Natural killer cell treated with Interleukin-12 subunit alpha and Interleukin-12 subunit beta and Interleukin-15 and Interleukin-18, amount 100 ng/mL, for 72 hours (primary cell): Measurements from ENCODE around the gene DUOXA2. TPM values are rescaled to one million over a fixed set of nuclear protein-coding genes. Genes with fewer than 3 reads are reported as not detected.

Experiments used
- ATAC-seq, 2 donors: fragments of 150-1000 bp; cut with Tn5 transposase in 1 of 2; sonication (Bioruptor Pico), chemical (Tn5 transposase) in 1 of 2; 2 replicates each; pipeline ENCODE4 v1.10.0; 2021
- DNase-seq: peaks from one replicate; pipeline ENCODE4 v3.0.0; 2022; ENCODE audit warnings: low spot score
- H3K27ac Mint-ChIP-seq, 2 donors: 1 replicate in 1 of 2; 2 replicates in 1 of 2; pipeline ENCODE4 v1.8.0; 2022; ENCODE audit warnings: mixed read lengths in 2 of 2, mild to moderate bottlenecking in 1 of 2, moderate library complexity in 1 of 2
- H3K27me3 Mint-ChIP-seq, 2 donors: 1 replicate in 1 of 2; 2 replicates in 1 of 2; pipeline ENCODE4 v1.8.0; 2022; ENCODE audit warnings: mixed read lengths in 2 of 2
- H3K36me3 Mint-ChIP-seq: one replicate; pipeline ENCODE4 v1.8.0; 2022; ENCODE audit warnings: mixed read lengths
- H3K4me1 Mint-ChIP-seq, 2 donors: 1 replicate in 1 of 2; 2 replicates in 1 of 2; pipeline ENCODE4 v1.8.0; 2022; ENCODE audit warnings: low read depth in 2 of 2, mixed read lengths in 2 of 2, mild to moderate bottlenecking in 1 of 2
- H3K4me3 Mint-ChIP-seq: one replicate; pipeline ENCODE4 v1.8.0; 2022; ENCODE audit warnings: mixed read lengths
- H3K9me3 Mint-ChIP-seq: 2 replicates; pipeline ENCODE4 v1.8.0; 2022; ENCODE audit warnings: mixed read lengths
- total RNA-seq, 2 donors: library from RNA; stranded (reverse); gene quantifications; one replicate each; pipeline ENCODE4 v1.2.3, GENCODE V29; 2022

Gene DUOXA2
- total RNA-seq, 2 donors from 2014 or later: 1.6 TPM; not detected in 1

DNA sequence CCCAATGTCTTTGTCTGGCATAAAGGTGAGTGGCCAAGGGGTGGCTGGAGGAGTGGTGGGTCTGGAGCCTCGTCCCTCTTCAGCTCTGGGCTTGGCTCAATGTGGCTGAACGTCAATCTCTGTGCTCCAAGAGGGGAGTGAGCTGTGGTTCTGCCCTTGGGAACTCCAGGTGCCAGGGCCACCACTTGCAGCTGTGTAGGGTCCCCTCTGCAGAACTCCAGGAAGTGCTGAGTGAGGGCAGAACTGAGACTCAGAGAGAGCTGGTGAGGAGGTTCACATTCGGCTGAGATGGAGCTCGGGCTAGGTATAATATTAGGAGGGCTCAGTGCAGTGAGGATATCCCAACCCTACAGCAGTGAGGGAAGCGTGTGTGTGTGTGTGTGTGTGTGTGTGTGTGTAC, 27.3 kb downstream of the DUOXA2 start:
- no peak for DNase-seq
- Mint-ChIP-seq H3K4me3 (no peak overlapping the region), H3K27me3 (peaks cover 4 to 5% of the 10 kb centered on the region in 2 donors), H3K36me3 (no peaks in the 10 kb centered on the region), H3K27ac (peak overlapping the region in 1 of 2 donors; percentile 52), H3K4me1 (peaks cover 0 to 2% of the 10 kb centered on the region in 2 donors), H3K9me3 (no peaks in the 10 kb centered on the region)
- no peak for ATAC-seq

DNA sequence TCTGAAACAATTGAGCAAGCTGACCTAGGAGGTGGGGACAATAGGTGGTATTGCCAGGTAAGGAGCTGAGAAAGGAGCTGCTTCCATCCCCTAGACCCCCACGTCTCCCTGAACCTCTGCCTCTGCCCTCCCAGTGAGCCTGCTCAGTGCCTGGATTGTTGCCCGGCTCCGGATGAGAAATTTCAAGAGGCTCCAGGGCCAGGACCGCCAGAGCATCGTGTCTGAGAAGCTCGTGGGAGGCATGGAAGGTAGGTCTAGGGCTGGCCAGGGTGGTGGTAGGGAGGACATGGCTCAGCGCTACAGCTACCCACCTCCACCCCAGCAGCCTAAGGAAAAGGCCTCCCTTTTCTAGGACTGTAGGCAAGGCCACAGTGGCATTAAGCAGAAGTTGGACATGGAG, 28.9 kb downstream of the DUOXA2 start:
- peaks cover 0 to 2% of the 10 kb centered on the region in 2 donors for H3K4me1 Mint-ChIP-seq
- no peak overlapping the region for H3K27ac Mint-ChIP-seq
- DNase-seq (no peak), ATAC-seq (no peak)
- H3K27me3 Mint-ChIP-seq: no peaks in the 10 kb centered on the region
- H3K4me3 Mint-ChIP-seq: no peak overlapping the region
- no peaks in the 10 kb centered on the region for H3K36me3 Mint-ChIP-seq
- no peaks in the 10 kb centered on the region for H3K9me3 Mint-ChIP-seq

DNA sequence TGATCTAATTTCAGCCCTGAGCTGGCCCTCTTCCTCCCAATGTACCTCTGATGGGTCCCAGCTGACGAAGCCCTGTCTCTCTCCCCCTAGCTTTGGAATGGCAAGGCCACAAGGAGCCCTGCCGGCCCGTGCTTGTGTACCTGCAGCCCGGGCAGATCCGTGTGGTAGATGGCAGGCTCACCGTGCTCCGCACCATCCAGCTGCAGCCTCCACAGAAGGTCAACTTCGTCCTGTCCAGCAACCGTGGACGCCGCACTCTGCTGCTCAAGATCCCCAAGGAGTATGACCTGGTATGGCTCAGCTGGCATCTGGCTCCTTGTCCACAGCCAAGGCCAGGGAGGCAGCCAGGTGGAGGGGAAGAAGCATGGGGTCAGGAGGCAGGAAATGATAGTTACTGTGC, 29.8 kb downstream of the DUOXA2 start:
- Mint-ChIP-seq H3K27me3 (no peaks in the 10 kb centered on the region), H3K4me3 (no peak overlapping the region), H3K4me1 (peaks cover 0 to 2% of the 10 kb centered on the region in 2 donors), H3K36me3 (no peaks in the 10 kb centered on the region), H3K9me3 (no peaks in the 10 kb centered on the region), H3K27ac (no peak overlapping the region)
- ATAC-seq (no peak), DNase-seq (no peak)

DNA sequence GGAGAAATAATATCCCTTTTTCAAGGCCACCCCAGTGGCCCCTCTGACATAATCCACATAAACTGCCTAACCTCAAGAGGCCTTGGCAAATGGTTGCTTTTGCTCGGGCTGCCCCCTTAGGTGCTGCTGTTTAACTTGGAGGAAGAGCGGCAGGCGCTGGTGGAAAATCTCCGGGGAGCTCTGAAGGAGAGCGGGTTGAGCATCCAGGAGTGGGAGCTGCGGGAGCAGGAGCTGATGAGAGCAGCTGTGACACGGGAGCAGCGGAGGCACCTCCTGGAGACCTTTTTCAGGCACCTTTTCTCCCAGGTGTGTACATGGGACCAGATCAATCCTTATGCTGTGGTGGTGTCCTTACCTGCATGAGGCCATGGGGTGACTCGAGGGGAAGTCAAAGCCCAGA, 30.6 kb downstream of the DUOXA2 start:
- Mint-ChIP-seq H3K36me3 (no peaks in the 10 kb centered on the region), H3K27ac (no peak overlapping the region), H3K27me3 (no peaks in the 10 kb centered on the region), H3K9me3 (no peaks in the 10 kb centered on the region), H3K4me3 (no peak overlapping the region), H3K4me1 (peaks cover 0 to 2% of the 10 kb centered on the region in 2 donors)
- no peak for DNase-seq
- ATAC-seq: no peak

DNA sequence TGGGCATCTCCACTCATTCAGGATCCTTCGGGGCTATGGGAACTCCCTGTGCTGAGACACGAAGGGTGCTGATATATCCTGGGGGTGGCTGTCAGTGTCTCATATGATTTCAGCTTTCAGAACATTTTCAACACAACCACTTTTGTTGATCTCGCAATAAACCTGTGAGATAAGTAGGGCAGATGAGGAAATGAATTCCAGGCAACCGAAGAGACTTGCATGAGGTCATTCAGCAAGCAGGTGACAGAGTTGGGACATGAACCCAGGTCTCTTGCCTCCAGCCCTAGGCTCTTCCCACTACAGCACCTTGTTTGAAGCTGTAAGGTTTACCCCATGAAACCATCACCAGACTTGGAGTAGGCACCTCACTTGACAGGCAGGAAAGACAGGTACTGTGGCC, 32.3 kb downstream of the DUOXA2 start:
- Mint-ChIP-seq H3K27ac (no peak overlapping the region), H3K36me3 (no peaks in the 10 kb centered on the region), H3K9me3 (no peaks in the 10 kb centered on the region), H3K4me3 (no peak overlapping the region), H3K27me3 (no peaks in the 10 kb centered on the region), H3K4me1 (peaks cover 0 to 2% of the 10 kb centered on the region in 2 donors)
- no peak for DNase-seq
- ATAC-seq: no peak

DNA sequence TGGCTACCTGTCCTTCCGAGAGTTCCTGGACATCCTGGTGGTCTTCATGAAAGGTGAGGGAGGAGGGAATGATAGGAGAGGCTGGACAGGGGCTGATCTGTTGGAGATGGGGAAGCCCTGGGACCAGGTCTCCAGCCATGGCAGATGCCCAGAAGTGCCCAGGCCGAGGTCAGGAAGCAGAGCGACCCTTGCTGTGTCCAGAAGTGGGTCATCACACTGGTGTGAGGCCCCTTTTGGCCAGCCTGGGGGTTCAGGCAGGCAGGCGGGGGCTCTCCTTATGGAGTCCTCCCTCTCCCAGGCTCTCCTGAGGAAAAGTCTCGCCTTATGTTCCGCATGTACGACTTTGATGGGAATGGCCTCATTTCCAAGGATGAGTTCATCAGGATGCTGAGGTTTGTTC, 33.5 kb downstream of the DUOXA2 start:
- H3K9me3 Mint-ChIP-seq: no peaks in the 10 kb centered on the region
- ATAC-seq: no peak
- H3K27ac Mint-ChIP-seq: no peak overlapping the region
- DNase-seq: no peak
- H3K36me3 Mint-ChIP-seq: no peaks in the 10 kb centered on the region
- no peak overlapping the region for H3K4me3 Mint-ChIP-seq
- H3K27me3 Mint-ChIP-seq: no peaks in the 10 kb centered on the region
- peaks cover 0 to 2% of the 10 kb centered on the region in 2 donors for H3K4me1 Mint-ChIP-seq

DNA sequence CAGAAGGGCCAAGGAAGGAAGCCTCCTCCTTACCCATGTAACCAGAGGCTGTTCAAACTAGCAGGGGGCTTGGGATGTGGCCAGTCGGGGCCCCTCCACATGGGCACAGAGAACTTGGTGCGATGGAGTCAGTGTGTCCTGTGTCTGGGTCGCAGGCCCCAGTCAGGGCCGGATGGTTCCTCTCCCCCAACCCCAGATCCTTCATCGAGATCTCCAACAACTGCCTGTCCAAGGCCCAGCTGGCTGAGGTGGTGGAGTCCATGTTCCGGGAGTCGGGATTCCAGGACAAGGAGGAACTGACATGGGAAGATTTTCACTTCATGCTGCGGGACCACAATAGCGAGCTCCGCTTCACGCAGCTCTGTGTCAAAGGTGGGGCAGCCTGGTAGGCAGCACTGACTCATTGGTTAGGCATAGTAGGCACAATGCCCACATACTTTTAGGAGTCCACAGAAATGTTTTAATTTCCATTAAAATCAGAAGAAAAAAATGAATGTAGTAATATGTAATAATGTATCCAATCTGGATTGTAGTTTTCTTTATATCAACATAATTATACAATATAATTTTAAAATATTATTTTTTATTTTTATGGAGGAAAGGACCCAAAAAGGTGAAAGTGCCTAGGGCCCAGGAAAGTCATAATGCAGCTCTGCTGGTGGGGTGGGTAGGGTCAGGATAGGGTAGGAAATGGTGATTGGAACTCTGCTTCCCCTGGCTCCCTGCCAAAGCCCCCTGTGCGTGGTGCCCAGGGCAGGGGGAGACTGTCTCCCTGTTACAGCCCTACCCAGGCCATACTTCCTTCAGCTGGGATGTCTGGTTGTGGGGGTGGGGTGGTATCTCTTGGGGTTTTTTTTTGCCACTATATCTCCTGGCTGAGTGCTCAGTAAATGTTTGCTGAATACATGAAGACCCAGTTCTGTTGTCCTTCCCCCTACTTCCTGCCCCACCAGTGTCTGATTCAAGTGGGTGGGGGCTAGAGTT, 34.2 kb downstream of the DUOXA2 start:
- peaks cover 0 to 2% of the 10 kb centered on the region in 2 donors for H3K4me1 Mint-ChIP-seq
- no peaks in the 10 kb centered on the region for H3K27me3 Mint-ChIP-seq
- H3K36me3 Mint-ChIP-seq: no peaks in the 10 kb centered on the region
- no peak overlapping the region for H3K4me3 Mint-ChIP-seq
- ATAC-seq (no peak), DNase-seq (no peak)
- H3K27ac Mint-ChIP-seq: no peak overlapping the region
- H3K9me3 Mint-ChIP-seq: no peaks in the 10 kb centered on the region

DNA sequence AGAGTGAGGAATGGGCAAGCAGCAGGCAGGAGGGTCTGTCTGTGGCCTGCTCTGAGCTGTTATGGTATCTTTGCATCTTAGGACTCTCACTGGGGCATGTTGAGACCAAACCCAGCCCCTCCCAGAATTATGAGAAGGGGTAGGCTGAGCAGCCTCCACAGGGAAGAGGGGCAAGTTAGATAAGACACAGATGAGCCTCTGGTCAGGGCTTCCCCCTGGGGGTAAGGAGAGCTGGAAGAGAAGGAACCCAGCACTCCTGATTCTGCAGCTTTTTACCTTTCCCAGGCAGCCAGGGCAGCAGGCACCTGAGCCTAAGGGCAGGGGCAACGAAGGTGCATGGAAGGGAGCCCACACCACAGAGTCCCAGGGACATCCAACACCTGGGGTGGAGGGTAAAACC, 34.9 kb downstream of the DUOXA2 start:
- ATAC-seq (no peak), DNase-seq (no peak)
- no peak overlapping the region for H3K27ac Mint-ChIP-seq
- H3K27me3 Mint-ChIP-seq: no peaks in the 10 kb centered on the region
- H3K9me3 Mint-ChIP-seq: no peaks in the 10 kb centered on the region
- H3K36me3 Mint-ChIP-seq: no peaks in the 10 kb centered on the region
- H3K4me3 Mint-ChIP-seq: no peak overlapping the region
- H3K4me1 Mint-ChIP-seq: peaks cover 0 to 2% of the 10 kb centered on the region in 2 donors

DNA sequence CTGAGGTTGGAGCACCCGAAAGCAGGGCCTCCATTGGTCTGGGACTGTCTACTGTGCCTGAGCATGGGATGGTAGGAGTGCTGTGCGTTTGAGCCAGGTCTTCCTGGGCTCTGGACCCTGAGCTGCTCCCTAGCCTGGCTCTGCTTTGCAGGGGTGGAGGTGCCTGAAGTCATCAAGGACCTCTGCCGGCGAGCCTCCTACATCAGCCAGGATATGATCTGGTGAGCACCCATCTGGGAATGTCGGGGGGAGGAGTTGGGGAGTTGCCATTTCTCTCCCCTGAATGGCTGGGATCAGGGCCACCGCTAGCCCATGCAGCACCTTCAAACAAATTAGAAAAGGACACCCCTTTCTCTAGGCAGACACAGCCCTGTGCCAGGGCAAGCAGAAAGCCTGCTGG, 36.4 kb downstream of the DUOXA2 start:
- Mint-ChIP-seq H3K9me3 (no peaks in the 10 kb centered on the region), H3K27me3 (no peaks in the 10 kb centered on the region), H3K4me1 (no peaks in the 10 kb centered on the region), H3K4me3 (no peak overlapping the region), H3K36me3 (no peaks in the 10 kb centered on the region), H3K27ac (no peak overlapping the region)
- DNase-seq (no peak), ATAC-seq (no peak)

DNA sequence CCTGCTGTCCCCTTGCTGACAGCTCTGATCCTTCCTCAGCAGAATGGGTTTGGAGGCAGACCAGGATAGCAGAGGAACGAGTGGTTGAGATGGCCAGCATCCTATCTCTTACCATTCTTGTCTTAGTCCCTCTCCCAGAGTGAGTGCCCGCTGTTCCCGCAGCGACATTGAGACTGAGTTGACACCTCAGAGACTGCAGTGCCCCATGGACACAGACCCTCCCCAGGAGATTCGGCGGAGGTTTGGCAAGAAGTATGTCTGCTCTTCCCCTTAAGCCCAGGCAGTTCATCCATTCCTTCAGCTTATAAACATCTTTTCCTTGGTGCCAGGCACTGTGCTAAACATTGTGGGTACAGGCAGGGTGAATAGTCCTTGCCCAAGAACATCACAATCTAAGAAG, 36.9 kb downstream of the DUOXA2 start:
- no peak for ATAC-seq
- no peaks in the 10 kb centered on the region for H3K36me3 Mint-ChIP-seq
- H3K9me3 Mint-ChIP-seq: no peaks in the 10 kb centered on the region
- H3K27ac Mint-ChIP-seq: no peak overlapping the region
- DNase-seq: no peak
- no peaks in the 10 kb centered on the region for H3K27me3 Mint-ChIP-seq
- no peak overlapping the region for H3K4me3 Mint-ChIP-seq
- H3K4me1 Mint-ChIP-seq: no peaks in the 10 kb centered on the region

DNA sequence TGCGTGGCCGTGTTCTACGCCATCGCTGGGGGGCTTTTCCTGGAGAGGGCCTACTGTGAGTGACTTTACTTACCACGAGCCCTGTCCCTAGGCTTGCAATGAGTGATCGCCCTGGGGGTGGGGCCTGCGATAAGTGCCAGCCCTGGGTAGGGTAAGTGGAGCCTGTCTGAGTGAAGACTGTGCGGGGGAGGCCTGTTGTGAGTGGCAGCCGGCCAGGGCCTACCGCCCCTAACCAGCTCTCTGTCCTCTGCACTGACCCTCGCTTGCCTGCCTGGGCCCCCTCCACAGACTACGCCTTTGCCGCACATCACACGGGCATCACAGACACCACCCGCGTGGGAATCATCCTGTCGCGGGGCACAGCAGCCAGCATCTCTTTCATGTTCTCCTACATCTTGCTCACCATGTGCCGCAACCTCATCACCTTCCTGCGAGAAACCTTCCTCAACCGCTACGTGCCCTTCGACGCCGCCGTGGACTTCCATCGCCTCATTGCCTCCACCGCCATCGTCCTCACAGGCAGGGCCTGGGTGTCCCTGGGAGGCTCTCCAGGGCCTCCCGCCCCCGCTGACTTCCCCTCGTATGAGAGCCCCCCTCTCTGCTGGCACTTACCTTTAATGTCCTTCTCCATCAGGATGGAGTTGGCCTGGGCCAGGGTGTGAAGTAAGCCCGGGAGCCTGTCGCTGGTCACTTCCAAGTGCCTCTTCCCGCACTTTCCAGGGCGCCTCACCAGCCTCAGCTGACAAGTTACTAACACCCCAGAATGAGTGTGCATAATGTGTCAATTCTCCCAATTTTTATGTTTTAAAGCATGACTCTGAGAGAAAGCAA, 38.1 kb downstream of the DUOXA2 start:
- H3K27me3 Mint-ChIP-seq: no peaks in the 10 kb centered on the region
- DNase-seq (no peak), ATAC-seq (no peak)
- no peaks in the 10 kb centered on the region for H3K36me3 Mint-ChIP-seq
- no peak overlapping the region for H3K27ac Mint-ChIP-seq
- peaks cover 0 to 6% of the 10 kb centered on the region in 2 donors for H3K4me1 Mint-ChIP-seq
- no peaks in the 10 kb centered on the region for H3K9me3 Mint-ChIP-seq
- no peak overlapping the region for H3K4me3 Mint-ChIP-seq

DNA sequence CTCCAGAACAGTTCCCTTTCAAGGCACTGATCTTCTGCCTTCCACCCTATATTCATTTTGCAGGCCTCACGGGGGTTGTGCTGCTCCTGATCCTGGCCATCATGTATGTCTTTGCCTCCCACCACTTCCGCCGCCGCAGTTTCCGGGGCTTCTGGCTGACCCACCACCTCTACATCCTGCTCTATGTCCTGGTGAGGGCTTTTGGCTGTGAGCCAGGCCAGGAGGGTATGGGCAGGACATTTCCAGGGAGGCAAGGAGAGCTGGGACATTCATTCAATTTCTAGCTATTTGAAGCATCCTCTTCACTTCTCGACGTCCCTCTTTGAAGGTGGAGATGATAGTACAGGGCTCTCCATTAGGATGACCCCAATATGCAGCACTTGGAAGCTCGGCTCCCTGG, 41.6 kb downstream of the DUOXA2 start:
- H3K27ac Mint-ChIP-seq: no peak overlapping the region
- H3K36me3 Mint-ChIP-seq: no peaks in the 10 kb centered on the region
- H3K4me1 Mint-ChIP-seq: peaks cover 18 to 19% of the 10 kb centered on the region in 2 donors
- H3K4me3 Mint-ChIP-seq: no peak overlapping the region
- H3K9me3 Mint-ChIP-seq: no peaks in the 10 kb centered on the region
- H3K27me3 Mint-ChIP-seq: no peaks in the 10 kb centered on the region
- no peak for DNase-seq
- no peak for ATAC-seq

DNA sequence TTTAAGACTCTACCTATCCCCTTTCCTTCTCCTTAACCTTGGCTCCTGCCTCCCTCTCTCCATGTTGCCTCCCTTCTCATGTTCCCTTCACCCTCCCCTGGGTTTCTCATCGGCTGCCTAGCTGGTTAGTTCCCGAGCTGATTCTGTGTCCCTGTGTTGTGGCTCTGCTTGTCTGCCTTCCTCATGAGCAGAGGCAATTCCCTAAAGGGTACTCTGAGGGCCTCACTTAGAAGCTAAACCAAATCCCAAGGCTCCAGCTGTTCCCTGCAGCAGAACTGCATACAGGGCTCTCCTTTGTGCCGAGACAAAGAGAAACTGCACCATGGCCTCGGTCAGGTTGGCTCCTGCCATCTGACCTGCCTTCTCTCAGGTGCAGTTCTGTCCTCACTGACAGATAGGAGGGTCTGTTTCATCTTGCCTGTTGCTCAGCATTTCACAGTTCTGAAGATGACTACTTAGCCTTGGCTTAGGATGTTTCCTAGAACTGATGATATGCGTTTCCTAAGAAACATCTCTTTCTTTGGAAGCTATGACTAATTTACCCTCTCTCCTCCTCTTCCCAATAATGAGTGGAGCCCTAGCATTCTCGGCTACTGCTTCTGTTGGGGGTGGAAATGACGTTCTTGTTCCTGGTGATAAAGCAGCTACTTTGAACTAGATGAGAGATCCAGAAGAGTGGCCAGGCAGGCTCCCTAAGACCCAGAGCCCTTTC, 42.8 kb downstream of the DUOXA2 start:
- H3K4me1 Mint-ChIP-seq: peaks cover 19% of the 10 kb centered on the region in 2 donors
- no peaks in the 10 kb centered on the region for H3K36me3 Mint-ChIP-seq
- no peaks in the 10 kb centered on the region for H3K9me3 Mint-ChIP-seq
- ATAC-seq (no peak), DNase-seq (no peak)
- H3K4me3 Mint-ChIP-seq: no peak overlapping the region
- no peaks in the 10 kb centered on the region for H3K27me3 Mint-ChIP-seq
- no peak overlapping the region for H3K27ac Mint-ChIP-seq
